K562 (cell line): ENCODE data around the gene SCAMP3. TPM values are rescaled to one million over a fixed set of nuclear protein-coding genes. Genes with fewer than 3 reads are reported as not detected.

Experiments used
- CBX5 ChIP-seq: IDR thresholded peaks from 2 replicates; pipeline ENCODE4 v1.6.1; 2014; ENCODE audit warnings: low read depth, borderline replicate concordance
- KLF16 ChIP-seq: IDR thresholded peaks from 2 replicates; pipeline ENCODE4 v1.6.1; 2016; ENCODE audit warnings: antibody characterized with exemption
- NFIC ChIP-seq: fragments of 450-650 bp; IDR thresholded peaks from 2 replicates; pipeline ENCODE4 v1.6.1; 2017; ENCODE audit warnings: mild to moderate bottlenecking, inconsistent platforms
- POLR2AphosphoS2 ChIP-seq: IDR thresholded peaks from 2 replicates; pipeline ENCODE4 v1.6.1; 2012; ENCODE audit warnings: low read length, improper control_type of control experiment
- RFX5 ChIP-seq: IDR thresholded peaks from 2 replicates; pipeline ENCODE4 v1.6.1; 2011; ENCODE audit warnings: low read depth, mild to moderate bottlenecking, improper control_type of control experiment, low read length
- SIN3A ChIP-seq, 2 experiments: fragments of 150-350 bp in 1 of 2; IDR thresholded peaks; 2 replicates each; pipeline ENCODE4 v1.6.1; 2011 to 2016; ENCODE audit warnings: borderline replicate concordance in 2 of 2, low read depth in 2 of 2, low read length in 2 of 2, mild to moderate bottlenecking in 2 of 2, moderate library complexity in 2 of 2; ENCODE audit not compliant: control insufficient read depth in 1 of 2
- TAL1 ChIP-seq: fragments of 450-650 bp; IDR thresholded peaks from 2 replicates; pipeline ENCODE4 v1.6.1; 2016; ENCODE audit warnings: mild to moderate bottlenecking
- ZNF76 ChIP-seq: fragments of 250-450 bp; sonication (Bioruptor Pico); IDR thresholded peaks from 2 replicates; pipeline ENCODE4 v1.4.0; 2020; ENCODE audit warnings: mild to moderate bottlenecking, moderate library complexity, borderline replicate concordance
- polyA plus RNA-seq, 8 experiments: library from polyadenylated mRNA; depleted of rRNA in 4 of 8; stranded (reverse) in 5 of 8; unstranded in 3 of 8; fragments of >200 nt; fragmentation: Nextera tagmentation in 2 of 8; fragmentation: Illumina TruSeq in 1 of 8; extraction: Ambion mirVana in 2 of 8; extraction: Trizol in 1 of 8; gene quantifications; 2 replicates each; pipeline versions ENCODE4 v1.2.1 to v1.2.3, GENCODE V29; 2011 to 2014; ENCODE audit warnings: inconsistent platforms in 1 of 8, missing spikeins in 1 of 8
- total RNA-seq, 7 experiments: library from RNA; depleted of rRNA in 6 of 7; stranded (reverse); fragments of >200 nt in 6 of 7; fragmentation: Illumina TruSeq in 2 of 7; extraction: Trizol in 2 of 7; gene quantifications; 2 replicates each; pipeline versions ENCODE4 v1.2.1 to v1.2.3, GENCODE V29; 2011 to 2021; ENCODE audit warnings: low replicate concordance in 1 of 7
- TF ChIP-seq, protein P1 (sequence below), 2 experiments: fragments of 450-650 bp; formaldehyde crosslinking in 1 of 2; IDR thresholded peaks; 2 replicates each; pipeline versions ENCODE4 v1.4.0 to v1.6.1; 2014 to 2020; ENCODE audit warnings: mild to moderate bottlenecking in 2 of 2, borderline replicate concordance in 1 of 2, low read depth in 1 of 2
- TF ChIP-seq, protein P2 (sequence below): fragments of 200-800 bp; sonication (Bioruptor generic); IDR thresholded peaks from 2 replicates; pipeline ENCODE4 v1.6.1; 2017; ENCODE audit warnings: missing genetic modification characterization, missing compliant biosample characterization
- TF ChIP-seq, protein P3 (sequence below): fragments of 250-450 bp; sonication (Bioruptor Pico); IDR thresholded peaks from 2 replicates; pipeline ENCODE4 v1.4.0; 2020

The SCAMP3 gene
- total and polyA plus RNA-seq, 9 of the 15 experiments (the other 6 are each of a cell fraction or from before 2014, with no cell fraction given) = 14.2 to 131 (median 86.1) TPM

DNA sequence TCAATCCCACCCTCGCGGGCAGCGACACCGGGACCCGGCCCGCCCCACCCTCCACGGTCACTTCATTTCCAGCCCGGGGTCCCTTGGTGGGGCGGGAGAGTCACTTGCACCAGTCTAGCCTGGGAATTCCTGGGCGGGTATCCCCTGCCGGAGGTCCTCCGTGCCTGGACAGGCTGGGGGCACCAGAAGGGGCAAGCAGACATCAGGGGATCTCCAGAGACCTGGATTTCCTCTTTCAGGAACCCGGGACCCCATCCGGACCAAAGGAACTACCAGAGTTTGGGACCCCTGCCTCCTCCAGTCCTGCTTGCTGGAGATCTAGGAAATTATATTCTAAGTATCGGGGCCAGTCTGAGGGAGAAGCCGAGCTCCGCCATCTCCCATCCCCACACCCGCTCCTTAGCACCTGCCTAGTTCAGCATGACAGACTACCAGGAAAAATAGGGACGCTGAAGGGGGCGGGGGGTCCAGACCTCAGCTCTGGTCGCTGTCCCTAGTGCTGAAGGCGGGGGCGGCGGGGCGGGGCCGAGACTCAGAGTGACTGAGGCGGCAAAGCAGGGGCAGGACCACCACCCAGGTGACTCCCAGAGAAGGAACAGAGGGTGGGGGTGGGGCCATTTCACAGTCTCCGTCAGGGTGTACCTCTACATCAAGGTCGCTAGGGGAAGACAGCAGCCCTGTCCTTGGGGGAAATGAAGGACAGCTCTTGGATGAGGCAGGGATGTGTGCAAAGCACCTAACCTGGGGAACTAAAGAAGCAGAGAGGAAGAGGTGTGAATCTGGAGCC is 15.9 kb upstream of the SCAMP3 start (continued):
- TF ChIP-seq, protein P1, sequence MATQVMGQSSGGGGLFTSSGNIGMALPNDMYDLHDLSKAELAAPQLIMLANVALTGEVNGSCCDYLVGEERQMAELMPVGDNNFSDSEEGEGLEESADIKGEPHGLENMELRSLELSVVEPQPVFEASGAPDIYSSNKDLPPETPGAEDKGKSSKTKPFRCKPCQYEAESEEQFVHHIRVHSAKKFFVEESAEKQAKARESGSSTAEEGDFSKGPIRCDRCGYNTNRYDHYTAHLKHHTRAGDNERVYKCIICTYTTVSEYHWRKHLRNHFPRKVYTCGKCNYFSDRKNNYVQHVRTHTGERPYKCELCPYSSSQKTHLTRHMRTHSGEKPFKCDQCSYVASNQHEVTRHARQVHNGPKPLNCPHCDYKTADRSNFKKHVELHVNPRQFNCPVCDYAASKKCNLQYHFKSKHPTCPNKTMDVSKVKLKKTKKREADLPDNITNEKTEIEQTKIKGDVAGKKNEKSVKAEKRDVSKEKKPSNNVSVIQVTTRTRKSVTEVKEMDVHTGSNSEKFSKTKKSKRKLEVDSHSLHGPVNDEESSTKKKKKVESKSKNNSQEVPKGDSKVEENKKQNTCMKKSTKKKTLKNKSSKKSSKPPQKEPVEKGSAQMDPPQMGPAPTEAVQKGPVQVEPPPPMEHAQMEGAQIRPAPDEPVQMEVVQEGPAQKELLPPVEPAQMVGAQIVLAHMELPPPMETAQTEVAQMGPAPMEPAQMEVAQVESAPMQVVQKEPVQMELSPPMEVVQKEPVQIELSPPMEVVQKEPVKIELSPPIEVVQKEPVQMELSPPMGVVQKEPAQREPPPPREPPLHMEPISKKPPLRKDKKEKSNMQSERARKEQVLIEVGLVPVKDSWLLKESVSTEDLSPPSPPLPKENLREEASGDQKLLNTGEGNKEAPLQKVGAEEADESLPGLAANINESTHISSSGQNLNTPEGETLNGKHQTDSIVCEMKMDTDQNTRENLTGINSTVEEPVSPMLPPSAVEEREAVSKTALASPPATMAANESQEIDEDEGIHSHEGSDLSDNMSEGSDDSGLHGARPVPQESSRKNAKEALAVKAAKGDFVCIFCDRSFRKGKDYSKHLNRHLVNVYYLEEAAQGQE (IDR thresholded peaks at IDR 0.05; ENCODE audit: borderline replicate concordance) = peak; percentile 97
- TF ChIP-seq, protein P1 (CRISPR knock-in tag; IDR thresholded peaks at IDR 0.05; ENCODE audit: low read depth) = peak; percentile 93
- TF ChIP-seq ZNF76 (no peak), KLF16 (no peak), TAL1 (no peak), NFIC (no peak), CBX5 (peak; percentile 17; the same call in 1 of the 2 replicates), RFX5 (no peak), SIN3A (IDR thresholded peaks at IDR 0.05; ENCODE audit: borderline replicate concordance in 2 of 2, control insufficient read depth in 1 of 2, low read depth in 2 of 2, low read length in 2 of 2) (peak; percentile 76 to 96; a peak in 3 of 4 replicates), POLR2AphosphoS2 (no peak)
- TF ChIP-seq, protein P2, sequence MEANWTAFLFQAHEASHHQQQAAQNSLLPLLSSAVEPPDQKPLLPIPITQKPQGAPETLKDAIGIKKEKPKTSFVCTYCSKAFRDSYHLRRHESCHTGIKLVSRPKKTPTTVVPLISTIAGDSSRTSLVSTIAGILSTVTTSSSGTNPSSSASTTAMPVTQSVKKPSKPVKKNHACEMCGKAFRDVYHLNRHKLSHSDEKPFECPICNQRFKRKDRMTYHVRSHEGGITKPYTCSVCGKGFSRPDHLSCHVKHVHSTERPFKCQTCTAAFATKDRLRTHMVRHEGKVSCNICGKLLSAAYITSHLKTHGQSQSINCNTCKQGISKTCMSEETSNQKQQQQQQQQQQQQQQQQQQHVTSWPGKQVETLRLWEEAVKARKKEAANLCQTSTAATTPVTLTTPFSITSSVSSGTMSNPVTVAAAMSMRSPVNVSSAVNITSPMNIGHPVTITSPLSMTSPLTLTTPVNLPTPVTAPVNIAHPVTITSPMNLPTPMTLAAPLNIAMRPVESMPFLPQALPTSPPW (CRISPR knock-in tag) = peak; percentile 59
- TF ChIP-seq, protein P3, sequence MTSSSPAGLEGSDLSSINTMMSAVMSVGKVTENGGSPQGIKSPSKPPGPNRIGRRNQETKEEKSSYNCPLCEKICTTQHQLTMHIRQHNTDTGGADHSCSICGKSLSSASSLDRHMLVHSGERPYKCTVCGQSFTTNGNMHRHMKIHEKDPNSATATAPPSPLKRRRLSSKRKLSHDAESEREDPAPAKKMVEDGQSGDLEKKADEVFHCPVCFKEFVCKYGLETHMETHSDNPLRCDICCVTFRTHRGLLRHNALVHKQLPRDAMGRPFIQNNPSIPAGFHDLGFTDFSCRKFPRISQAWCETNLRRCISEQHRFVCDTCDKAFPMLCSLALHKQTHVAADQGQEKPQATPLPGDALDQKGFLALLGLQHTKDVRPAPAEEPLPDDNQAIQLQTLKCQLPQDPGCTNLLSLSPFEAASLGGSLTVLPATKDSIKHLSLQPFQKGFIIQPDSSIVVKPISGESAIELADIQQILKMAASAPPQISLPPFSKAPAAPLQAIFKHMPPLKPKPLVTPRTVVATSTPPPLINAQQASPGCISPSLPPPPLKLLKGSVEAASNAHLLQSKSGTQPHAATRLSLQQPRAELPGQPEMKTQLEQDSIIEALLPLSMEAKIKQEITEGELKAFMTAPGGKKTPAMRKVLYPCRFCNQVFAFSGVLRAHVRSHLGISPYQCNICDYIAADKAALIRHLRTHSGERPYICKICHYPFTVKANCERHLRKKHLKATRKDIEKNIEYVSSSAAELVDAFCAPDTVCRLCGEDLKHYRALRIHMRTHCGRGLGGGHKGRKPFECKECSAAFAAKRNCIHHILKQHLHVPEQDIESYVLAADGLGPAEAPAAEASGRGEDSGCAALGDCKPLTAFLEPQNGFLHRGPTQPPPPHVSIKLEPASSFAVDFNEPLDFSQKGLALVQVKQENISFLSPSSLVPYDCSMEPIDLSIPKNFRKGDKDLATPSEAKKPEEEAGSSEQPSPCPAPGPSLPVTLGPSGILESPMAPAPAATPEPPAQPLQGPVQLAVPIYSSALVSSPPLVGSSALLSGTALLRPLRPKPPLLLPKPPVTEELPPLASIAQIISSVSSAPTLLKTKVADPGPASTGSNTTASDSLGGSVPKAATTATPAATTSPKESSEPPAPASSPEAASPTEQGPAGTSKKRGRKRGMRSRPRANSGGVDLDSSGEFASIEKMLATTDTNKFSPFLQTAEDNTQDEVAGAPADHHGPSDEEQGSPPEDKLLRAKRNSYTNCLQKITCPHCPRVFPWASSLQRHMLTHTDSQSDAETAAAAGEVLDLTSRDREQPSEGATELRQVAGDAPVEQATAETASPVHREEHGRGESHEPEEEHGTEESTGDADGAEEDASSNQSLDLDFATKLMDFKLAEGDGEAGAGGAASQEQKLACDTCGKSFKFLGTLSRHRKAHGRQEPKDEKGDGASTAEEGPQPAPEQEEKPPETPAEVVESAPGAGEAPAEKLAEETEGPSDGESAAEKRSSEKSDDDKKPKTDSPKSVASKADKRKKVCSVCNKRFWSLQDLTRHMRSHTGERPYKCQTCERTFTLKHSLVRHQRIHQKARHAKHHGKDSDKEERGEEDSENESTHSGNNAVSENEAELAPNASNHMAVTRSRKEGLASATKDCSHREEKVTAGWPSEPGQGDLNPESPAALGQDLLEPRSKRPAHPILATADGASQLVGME = no peak
